GM12878 (cell line): Measurements from ENCODE around the gene EYA2. TPM values are rescaled to one million over a fixed set of nuclear protein-coding genes. Genes with fewer than 3 reads are reported as not detected.

Source experiments
- CBX5 ChIP-seq: sonication (generic); IDR thresholded peaks from 2 replicates; pipeline ENCODE4 v1.6.1; 2016; ENCODE audit warnings: low read depth, moderate library complexity, mild to moderate bottlenecking, inconsistent platforms
- IRF5 ChIP-seq: fragments of 450-650 bp; IDR thresholded peaks from 2 replicates; pipeline ENCODE4 v1.6.1; 2017; ENCODE audit warnings: borderline replicate concordance
- NFIC ChIP-seq: IDR thresholded peaks from 2 replicates; pipeline ENCODE4 v1.6.1; 2012; ENCODE audit warnings: low read depth, mild to moderate bottlenecking, inconsistent platforms, low read length, moderate library complexity
- PAX5 ChIP-seq: IDR thresholded peaks from 2 replicates; pipeline ENCODE4 v1.6.1; 2011; ENCODE audit warnings: low read depth, low read length, borderline replicate concordance
- RBBP5 ChIP-seq: fragments of 200-600 bp; sonication (generic); conservative IDR thresholded peaks from 2 replicates; pipeline ENCODE4 v1.6.1; 2016
- ZNF217 ChIP-seq: fragments of 450-650 bp; IDR thresholded peaks from 2 replicates; pipeline ENCODE4 v1.6.1; 2017; ENCODE audit warnings: antibody characterized with exemption, mild to moderate bottlenecking
- ZNF687 ChIP-seq: fragments of 450-650 bp; IDR thresholded peaks from 2 replicates; pipeline ENCODE4 v1.6.1; 2017; ENCODE audit warnings: mild to moderate bottlenecking, moderate library complexity
- polyA plus RNA-seq, 11 experiments: library from polyadenylated mRNA; depleted of rRNA in 4 of 11; unstranded in 6 of 11; stranded (reverse) in 5 of 11; fragments of >200 nt; fragmentation: Nextera tagmentation in 4 of 11; fragmentation: Illumina TruSeq in 1 of 11; extraction: Ambion mirVana in 4 of 11; extraction: Trizol in 1 of 11; gene quantifications; 1 replicate in 1 of 11; 2 replicates in 10 of 11; pipeline versions ENCODE4 v1.2.1 to v1.2.3, GENCODE V29; 2011 to 2016; ENCODE audit warnings: inconsistent platforms in 2 of 11, missing spikeins in 2 of 11, low read depth in 1 of 11
- total RNA-seq, 4 experiments: library from RNA; depleted of rRNA in 3 of 4; stranded (reverse); fragments of >200 nt in 3 of 4; fragmentation: Illumina TruSeq in 1 of 4; extraction: Trizol in 1 of 4; gene quantifications; 2 replicates each; pipeline versions ENCODE4 v1.2.1 to v1.2.3, GENCODE V29; 2013 to 2021
- TF ChIP-seq, protein P1 (sequence below): IDR thresholded peaks from 2 replicates; pipeline ENCODE4 v1.6.1; 2012; ENCODE audit warnings: low read depth, low read length, improper control_type of control experiment
- TF ChIP-seq, protein P2 (sequence below): IDR thresholded peaks from 2 replicates; pipeline ENCODE4 v1.6.1; 2011; ENCODE audit warnings: mild to moderate bottlenecking, low read depth, low read length, moderate library complexity; ENCODE audit not compliant: insufficient replicate concordance

The EYA2 gene
- total and polyA plus RNA-seq, 10 of the 15 experiments (the other 5 are each of a cell fraction or from before 2014, with no cell fraction given): 0.20 TPM; not detected in 9

DNA sequence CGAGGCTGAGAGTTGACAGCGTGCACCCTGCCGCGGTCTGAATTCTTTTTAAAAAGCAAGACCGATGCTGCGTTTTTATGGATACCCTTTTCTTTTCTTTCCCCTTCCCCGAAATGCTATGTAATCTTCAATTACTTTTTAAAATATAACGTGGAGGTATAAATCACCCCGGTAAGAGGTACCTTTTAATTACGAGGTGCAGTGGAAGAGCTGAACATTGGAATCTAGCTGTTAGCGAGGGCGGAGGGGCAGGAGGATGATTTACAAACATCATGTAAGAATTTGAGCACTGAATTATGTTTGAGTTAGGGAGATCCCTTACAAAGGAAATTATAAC lies 1.2 kb downstream of the EYA2 start (continued):
- TF ChIP-seq IRF5: no peak
- no peak for TF ChIP-seq CBX5
- TF ChIP-seq ZNF217: no peak
- no peak for TF ChIP-seq ZNF687
- TF ChIP-seq RBBP5: no peak
- TF ChIP-seq PAX5: no peak
- TF ChIP-seq, protein P1, sequence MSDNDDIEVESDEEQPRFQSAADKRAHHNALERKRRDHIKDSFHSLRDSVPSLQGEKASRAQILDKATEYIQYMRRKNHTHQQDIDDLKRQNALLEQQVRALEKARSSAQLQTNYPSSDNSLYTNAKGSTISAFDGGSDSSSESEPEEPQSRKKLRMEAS: no peak
- TF ChIP-seq NFIC: no peak
- TF ChIP-seq, protein P2, sequence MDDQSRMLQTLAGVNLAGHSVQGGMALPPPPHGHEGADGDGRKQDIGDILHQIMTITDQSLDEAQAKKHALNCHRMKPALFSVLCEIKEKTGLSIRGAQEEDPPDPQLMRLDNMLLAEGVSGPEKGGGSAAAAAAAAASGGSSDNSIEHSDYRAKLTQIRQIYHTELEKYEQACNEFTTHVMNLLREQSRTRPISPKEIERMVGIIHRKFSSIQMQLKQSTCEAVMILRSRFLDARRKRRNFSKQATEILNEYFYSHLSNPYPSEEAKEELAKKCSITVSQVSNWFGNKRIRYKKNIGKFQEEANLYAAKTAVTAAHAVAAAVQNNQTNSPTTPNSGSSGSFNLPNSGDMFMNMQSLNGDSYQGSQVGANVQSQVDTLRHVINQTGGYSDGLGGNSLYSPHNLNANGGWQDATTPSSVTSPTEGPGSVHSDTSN: no peak
